IPS-18c (cell line): ENCODE results near the gene DHRSX.

Source experiments
- H3K4me3 ChIP-seq: 2 replicates; pipeline ENCODE4 v1.7.0; 2013; ENCODE audit warnings: low read depth, mild to moderate bottlenecking, low read length, moderate library complexity; ENCODE audit not compliant: insufficient read depth
- H3K9me3 ChIP-seq: one replicate; pipeline ENCODE4 v1.6.1; 2013; ENCODE audit warnings: mild to moderate bottlenecking, low read length, moderate library complexity; ENCODE audit not compliant: control insufficient read depth, insufficient read depth

DHRSX gene

GRCh38 chrX:2176733-2177132 is 324.0 kb downstream of the DHRSX start:
- Histone ChIP-seq H3K9me3 (no peaks in the 10 kb centered on the region), H3K4me3 (no peak overlapping the region)

- Histone ChIP-seq H3K9me3 (no peaks in the 10 kb centered on the region), H3K4me3 (no peak overlapping the region)
These were observed 324.5 kb downstream of the DHRSX start for GRCh38 chrX:2176274-2176673.

- peaks cover 3% of the 10 kb centered on the region for H3K9me3 ChIP-seq
- H3K4me3 ChIP-seq = no peak overlapping the region
These were observed 328.4 kb downstream of the DHRSX start for GRCh38 chrX:2172359-2172758.
